Measurements from ENCODE around the gene SEMA3C.

The SEMA3C gene

GRCh38 chr7:80825499-80825898 is 93.4 kb downstream of the SEMA3C start:
- no peak for DNase-seq (ENCODE audit: low read depth in 2 of 2)

GRCh38 chr7:80824253-80824652 is 94.6 kb downstream of the SEMA3C start:
- DNase-seq (ENCODE audit: low read depth in 2 of 2), result no peak

- no peak for DNase-seq (ENCODE audit: low read depth in 2 of 2)
Observed at GRCh38 chr7:80823057-80823456, 95.8 kb downstream of the SEMA3C start.

GRCh38 chr7:80821771-80822319 is 97.0 kb downstream of the SEMA3C start:
- DNase-seq (ENCODE audit: low read depth in 2 of 2), result no peak

- no peak for DNase-seq (ENCODE audit: low read depth in 2 of 2)
Observed at GRCh38 chr7:80819503-80819902, 99.3 kb downstream of the SEMA3C start.

GRCh38 chr7:80818181-80818580 is 100.7 kb downstream of the SEMA3C start:
- DNase-seq (ENCODE audit: low read depth in 2 of 2), result no peak

- DNase-seq (ENCODE audit: low read depth in 2 of 2), result no peak
Observed at GRCh38 chr7:80816806-80817205, 102.0 kb downstream of the SEMA3C start.

- DNase-seq (ENCODE audit: low read depth in 2 of 2), result no peak
Observed at GRCh38 chr7:80815733-80816132, 103.1 kb downstream of the SEMA3C start.

GRCh38 chr7:80809545-80809944 is 109.3 kb downstream of the SEMA3C start:
- DNase-seq (ENCODE audit: low read depth in 2 of 2), result no peak

- DNase-seq (ENCODE audit: low read depth in 2 of 2), result no peak
Observed at GRCh38 chr7:80807166-80807900, 111.5 kb downstream of the SEMA3C start.

- DNase-seq (ENCODE audit: low read depth in 2 of 2), result no peak
Observed at GRCh38 chr7:80806663-80807062, 112.2 kb downstream of the SEMA3C start.

GRCh38 chr7:80804589-80804988 is 114.3 kb downstream of the SEMA3C start:
- DNase-seq (ENCODE audit: low read depth in 2 of 2), result no peak

GRCh38 chr7:80802527-80802926 is 116.3 kb downstream of the SEMA3C start:
- no peak for DNase-seq (ENCODE audit: low read depth in 2 of 2)

GRCh38 chr7:80794631-80795573 is 123.9 kb downstream of the SEMA3C start:
- DNase-seq (ENCODE audit: low read depth in 2 of 2), result no peak

GRCh38 chr7:80791509-80791929 is 127.3 kb downstream of the SEMA3C start:
- no peak for DNase-seq (ENCODE audit: low read depth in 2 of 2)

GRCh38 chr7:80790877-80791276 is 128.0 kb downstream of the SEMA3C start:
- no peak for DNase-seq (ENCODE audit: low read depth in 2 of 2)

GRCh38 chr7:80787721-80788120 is 131.1 kb downstream of the SEMA3C start:
- no peak for DNase-seq (ENCODE audit: low read depth in 2 of 2)

- DNase-seq (ENCODE audit: low read depth in 2 of 2), result no peak
Observed at GRCh38 chr7:80785961-80786536, 132.8 kb downstream of the SEMA3C start.

GRCh38 chr7:80785276-80785675 is 133.6 kb downstream of the SEMA3C start:
- DNase-seq (ENCODE audit: low read depth in 2 of 2), result no peak

- DNase-seq (ENCODE audit: low read depth in 2 of 2), result no peak
Observed at GRCh38 chr7:80783678-80784327, 135.0 kb downstream of the SEMA3C start.

- no peak for DNase-seq (ENCODE audit: low read depth in 2 of 2)
Observed at GRCh38 chr7:80783186-80783677, 135.6 kb downstream of the SEMA3C start.

All from activated CD8-positive, alpha-beta memory T cell treated with anti-CD3 and anti-CD28 coated beads for 4 hours (primary cell).